GM12878 (cell line): Measurements from ENCODE around the gene MPZL3. TPM values are rescaled to one million over a fixed set of nuclear protein-coding genes. Genes with fewer than 3 reads are reported as not detected.

Experiments
- ATAC-seq: fragments of 200-7000 bp; cut with Tn5 transposase; 3 replicates; pipeline ENCODE4 v1.9.1; 2020; ENCODE audit warnings: mild to moderate bottlenecking, moderate library complexity
- BruUV-seq: library from RNA; stranded (reverse); fragments of 400-500 nt; replicated peaks from 2 replicates; lab custom pipeline; 2021; lab: Mats Ljungman, UMichigan
- CTCF ChIA-PET: fragments of 300-600 bp; sonication (Branson Sonifier 250); formaldehyde crosslinking; extraction: SDS; loops from one replicate; lab custom pipeline; 2021; ENCODE audit warnings: inconsistent platforms; lab: Yijun Ruan, JAX
- POLR2A ChIA-PET: fragments of 350-600 bp; formaldehyde crosslinking; extraction: SDS; loops from one replicate; lab custom pipeline; 2021; ENCODE audit warnings: inconsistent platforms; lab: Charles Lee
- RAD21 ChIA-PET: fragments of 300-600 bp; sonication (Branson Sonifier 250); formaldehyde crosslinking; loops from one replicate; lab custom pipeline; 2023; ENCODE audit warnings: antibody characterized with exemption; ENCODE audit not compliant: unreplicated experiment; lab: Charles Lee
- SMC1A ChIA-PET: fragments of 300-600 bp; sonication (Branson Sonifier 250); formaldehyde crosslinking; loops from one replicate; lab custom pipeline; 2023; ENCODE audit not compliant: unreplicated experiment, uncharacterized antibody; lab: Charles Lee
- DNase-seq: peaks from one replicate; pipeline ENCODE4 v3.0.0-alpha.2; 2011; ENCODE audit warnings: low read depth, low spot score
- FAIRE-seq: peaks from 3 replicates; lab custom pipeline; 2011; peaks lifted over from hg19 to GRCh38; lab: Jason Lieb, UNC
- H2AFZ ChIP-seq: 2 replicates; pipeline ENCODE4 v1.6.0; 2011; ENCODE audit warnings: low read depth, low read length, control low read depth; ENCODE audit not compliant: control insufficient read depth
- H3K27ac ChIP-seq: 2 replicates; pipeline ENCODE4 v1.5.1; 2011; ENCODE audit warnings: control low read depth; ENCODE audit not compliant: control insufficient read depth, insufficient read depth
- H3K27me3 ChIP-seq, 2 experiments: replicated peaks in 1 of 2; 2 replicates each; pipeline versions ENCODE4 v1.6.0 to v1.6.1; 2011; ENCODE audit warnings: low read length in 1 of 2; ENCODE audit not compliant: control insufficient read depth in 2 of 2, insufficient read depth in 2 of 2
- H3K36me3 ChIP-seq, 2 experiments: 2 replicates each; pipeline ENCODE4 v1.5.1; 2011; ENCODE audit warnings: low read length in 1 of 2; ENCODE audit not compliant: control insufficient read depth in 2 of 2, insufficient read depth in 2 of 2
- H3K4me1 ChIP-seq: 2 replicates; pipeline ENCODE4 v1.6.1; 2011; ENCODE audit warnings: mild to moderate bottlenecking, low read length, moderate library complexity, mixed read lengths; ENCODE audit not compliant: control insufficient read depth, insufficient read depth
- H3K4me2 ChIP-seq: 2 replicates; pipeline ENCODE4 v1.6.0; 2011; ENCODE audit warnings: control low read depth; ENCODE audit not compliant: control insufficient read depth, insufficient read depth
- H3K4me3 ChIP-seq: fragments of 200-600 bp; sonication (generic); 2 replicates; pipeline ENCODE4 v1.5.1; 2016
- H3K79me2 ChIP-seq: 2 replicates; pipeline ENCODE4 v1.6.0; 2011; ENCODE audit warnings: low read length; ENCODE audit not compliant: control insufficient read depth, insufficient read depth
- H3K9ac ChIP-seq: 2 replicates; pipeline ENCODE4 v1.8.0; 2011; ENCODE audit warnings: low read length, control low read depth, mixed read lengths; ENCODE audit not compliant: control insufficient read depth, insufficient read depth
- H3K9me3 ChIP-seq: replicated peaks from 3 replicates; pipeline ENCODE4 v1.5.1; 2011; ENCODE audit warnings: mild to moderate bottlenecking, low read length; ENCODE audit not compliant: control insufficient read depth, insufficient read depth
- H4K20me1 ChIP-seq: 2 replicates; pipeline ENCODE4 v1.6.0; 2011; ENCODE audit not compliant: control insufficient read depth, insufficient read depth
- CTCF ChIP-seq, 3 experiments: IDR thresholded peaks in 2 of 3; conservative IDR thresholded peaks in 1 of 3; 2 replicates each; pipeline ENCODE4 v1.5.1; 2011; ENCODE audit warnings: low read depth in 3 of 3, low read length in 3 of 3, mild to moderate bottlenecking in 3 of 3, control low read depth in 2 of 3, moderate library complexity in 2 of 3, inconsistent platforms in 1 of 3, mixed read lengths in 1 of 3; ENCODE audit not compliant: control insufficient read depth in 2 of 3, insufficient read depth in 1 of 3; ENCODE audit errors: extremely low read depth in 1 of 3
- EZH2 ChIP-seq: IDR thresholded peaks from 2 replicates; pipeline ENCODE4 v1.6.1; 2012; ENCODE audit warnings: low read depth, mild to moderate bottlenecking, control low read depth, inconsistent platforms, low read length, borderline replicate concordance; ENCODE audit not compliant: control insufficient read depth
- NR2C1 ChIP-seq: fragments of 450-650 bp; IDR thresholded peaks from 2 replicates; pipeline ENCODE4 v1.6.1; 2017; ENCODE audit warnings: antibody characterized with exemption, mild to moderate bottlenecking, moderate library complexity
- NR2F1 ChIP-seq: fragments of 450-650 bp; conservative IDR thresholded peaks from 2 replicates; pipeline ENCODE4 v1.6.1; 2017; ENCODE audit warnings: mild to moderate bottlenecking
- RAD21 ChIP-seq: IDR thresholded peaks from 2 replicates; pipeline ENCODE4 v1.6.1; 2011; ENCODE audit warnings: mild to moderate bottlenecking, low read depth, low read length, moderate library complexity; ENCODE audit not compliant: insufficient read depth
- SMC3 ChIP-seq: IDR thresholded peaks from 2 replicates; pipeline ENCODE4 v1.6.1; 2011; ENCODE audit warnings: low read length, improper control_type of control experiment, borderline replicate concordance
- SPI1 ChIP-seq: IDR thresholded peaks from 2 replicates; pipeline ENCODE4 v1.6.1; 2011; ENCODE audit warnings: low read depth, mild to moderate bottlenecking, low read length, moderate library complexity, borderline replicate concordance; ENCODE audit not compliant: insufficient read depth
- YY1 ChIP-seq: IDR thresholded peaks from 2 replicates; pipeline ENCODE4 v1.6.1; 2011; ENCODE audit warnings: low read depth, mild to moderate bottlenecking, low read length
- ZNF384 ChIP-seq: IDR thresholded peaks from 2 replicates; pipeline ENCODE4 v1.6.1; 2012; ENCODE audit warnings: low read depth, mild to moderate bottlenecking, low read length, improper control_type of control experiment, borderline replicate concordance
- ZNF687 ChIP-seq: fragments of 450-650 bp; IDR thresholded peaks from 2 replicates; pipeline ENCODE4 v1.6.1; 2017; ENCODE audit warnings: mild to moderate bottlenecking, moderate library complexity
- WGBS: methylation state at CpG from one replicate; pipeline ENCODE4 v1.1.6; 2016; ENCODE audit warnings: low lambda C conversion rate; ENCODE audit not compliant: insufficient replicate concordance, insufficient coverage; ENCODE audit errors: missing lambda C conversion rate; 5-methylcytosine and 5-hydroxymethylcytosine counted together
- in situ Hi-C: fragments of 300-500 bp; cut with MboI; formaldehyde crosslinking; loops from 9 replicates; pipeline ENCODE4 v1.14.3; 2018; ENCODE audit warnings: mixed read lengths
- intact Hi-C: fragments of 100-400 bp; cut with micrococcal nuclease; formaldehyde crosslinking; loops from one replicate; pipeline ENCODE4 v1.14.2; 2022; ENCODE audit not compliant: unreplicated experiment
- polyA plus RNA-seq, 11 experiments: library from polyadenylated mRNA; depleted of rRNA in 4 of 11; unstranded in 6 of 11; stranded (reverse) in 5 of 11; fragments of >200 nt; fragmentation: Nextera tagmentation in 4 of 11; fragmentation: Illumina TruSeq in 1 of 11; extraction: Ambion mirVana in 4 of 11; extraction: Trizol in 1 of 11; gene quantifications; 1 replicate in 1 of 11; 2 replicates in 10 of 11; pipeline versions ENCODE4 v1.2.1 to v1.2.3, GENCODE V29; 2011 to 2016; ENCODE audit warnings: inconsistent platforms in 2 of 11, missing spikeins in 2 of 11, low read depth in 1 of 11
- total RNA-seq, 4 experiments: library from RNA; depleted of rRNA in 3 of 4; stranded (reverse); fragments of >200 nt in 3 of 4; fragmentation: Illumina TruSeq in 1 of 4; extraction: Trizol in 1 of 4; gene quantifications; 2 replicates each; pipeline versions ENCODE4 v1.2.1 to v1.2.3, GENCODE V29; 2013 to 2021

MPZL3 gene
- total and polyA plus RNA-seq, 10 of the 15 experiments (the other 5 are each of a cell fraction or from before 2014, with no cell fraction given), result 2.1 to 7.5 (median 6.2) TPM

- no peak overlapping the region for H3K27ac ChIP-seq
- H3K9me3 ChIP-seq, result no peaks in the 10 kb centered on the region
- no peaks in the 10 kb centered on the region for H4K20me1 ChIP-seq
- no TSS peak for BruUV-seq
- no peaks in the 10 kb centered on the region for H3K4me1 ChIP-seq
- ChIA-PET SMC1A (interaction anchor here (0.8 to 7.0 kb wide), 19 partner anchors 10 to 134 kb away, joined by 3 to 77 read pairs (median 3); no protein-coding TSS in a partner anchor), POLR2A (no interaction called here), RAD21 (interaction anchor here (0.7 to 5.9 kb wide), 5 partner anchors 57 to 147 kb away, joined by 3 to 71 read pairs (median 6); no protein-coding TSS in a partner anchor), CTCF (interaction anchor here (0.6 to 4.7 kb wide), 19 partner anchors 9 to 483 kb away, joined by 3 to 31 read pairs (median 6); no protein-coding TSS in a partner anchor)
- peak; percentile 86 for ATAC-seq
- no peaks in the 10 kb centered on the region for H3K79me2 ChIP-seq
- no peak overlapping the region for H3K9ac ChIP-seq
- H3K4me2 ChIP-seq, result no peak overlapping the region
- peak; percentile 7 for FAIRE-seq
- H3K27me3 ChIP-seq, result no peaks in the 10 kb centered on the region; a peak in 2 of 4 replicates
- in situ Hi-C loops (loop anchor here (5.0 kb wide), 1 partner anchor 94 kb away; no protein-coding TSS in a partner anchor), intact Hi-C loops (loop anchor here (1.0 to 10.0 kb wide), 3 partner anchors 93 to 284 kb away; partner anchors contain the start of gene ARCN1)
- 24% methylated on average over 9 of the region's 9 CpGs for WGBS
- no peak overlapping the region; the same call in 1 of the 2 replicates for H2AFZ ChIP-seq
- peak; percentile 88 for TF ChIP-seq SMC3
- TF ChIP-seq CTCF (IDR thresholded peaks at IDR 0.05 in 2 of 3, conservative IDR thresholded peaks at IDR 0.05 in 1 of 3; ENCODE audit: control insufficient read depth in 2 of 3, extremely low read depth in 1 of 3, insufficient read depth in 1 of 3, low read depth in 3 of 3, low read length in 3 of 3), result peak; percentile 47 to 70 (median 49); a peak in 4 of 6 replicates
- peak; percentile 32; the same call in 1 of the 2 replicates for TF ChIP-seq YY1
- peak; percentile 77 for TF ChIP-seq NR2F1
- TF ChIP-seq ZNF384, result 0 out of 2 replicates have a peak, but pooled peaks have one; percentile 12
- peak; percentile 93 for TF ChIP-seq ZNF687
- no peak for TF ChIP-seq EZH2
- peak; percentile 73 for TF ChIP-seq NR2C1
- TF ChIP-seq SPI1, result no peak
- TF ChIP-seq RAD21, result peak; percentile 80
- no peak overlapping the region for H3K4me3 ChIP-seq
- H3K36me3 ChIP-seq, result no peaks in the 10 kb centered on the region
- DNase-seq, result no peak
Observed at GRCh38 chr11:118290923-118291322, 38.8 kb upstream of the MPZL3 start.
